MM.1S (cell line): ENCODE results near the gene OR6F1.

Experiments
- DNase-seq: peaks from one replicate; pipeline ENCODE4 v3.0.0-alpha.2; 2015
- H2AFZ ChIP-seq: fragments of 300-600 bp; sonication (generic); 2 replicates; pipeline ENCODE4 v1.6.0; 2016; ENCODE audit warnings: antibody characterized with exemption, low read length
- H3F3A ChIP-seq: fragments of 300-600 bp; sonication (generic); 2 replicates; pipeline ENCODE4 v1.6.1; 2016; ENCODE audit warnings: mild to moderate bottlenecking, antibody characterized with exemption, low read length, moderate library complexity, mixed read lengths; ENCODE audit not compliant: insufficient read depth
- H3K27ac ChIP-seq: fragments of 300-600 bp; sonication (generic); 2 replicates; pipeline ENCODE4 v1.5.1; 2016; ENCODE audit warnings: mild to moderate bottlenecking, low read length
- H3K27me3 ChIP-seq: fragments of 300-600 bp; sonication (generic); replicated peaks from 2 replicates; pipeline ENCODE4 v1.6.0; 2016; ENCODE audit warnings: low read length; ENCODE audit not compliant: insufficient read depth
- H3K36me3 ChIP-seq: fragments of 300-600 bp; sonication (generic); replicated peaks from 2 replicates; pipeline ENCODE4 v1.6.1; 2016; ENCODE audit warnings: mild to moderate bottlenecking, low read length, mixed read lengths; ENCODE audit not compliant: insufficient read depth
- H3K4me1 ChIP-seq: fragments of 300-600 bp; sonication (generic); 2 replicates; pipeline ENCODE4 v1.6.1; 2016; ENCODE audit warnings: low read length, mixed read lengths
- H3K4me2 ChIP-seq: fragments of 300-600 bp; sonication (generic); 2 replicates; pipeline ENCODE4 v1.6.0; 2016; ENCODE audit warnings: low read depth, low read length
- H3K4me3 ChIP-seq: fragments of 300-600 bp; sonication (generic); 2 replicates; pipeline ENCODE4 v1.5.1; 2016; ENCODE audit warnings: low read length, mixed read lengths
- H3K79me2 ChIP-seq: fragments of 300-600 bp; sonication (generic); 2 replicates; pipeline ENCODE4 v1.6.1; 2016; ENCODE audit warnings: mixed run types, low read length, mixed read lengths
- H3K9ac ChIP-seq: fragments of 300-600 bp; sonication (generic); 2 replicates; pipeline ENCODE4 v1.6.1; 2016; ENCODE audit warnings: low read length, mixed read lengths
- H3K9me2 ChIP-seq: fragments of 300-600 bp; sonication (generic); replicated peaks from 2 replicates; pipeline ENCODE4 v1.6.1; 2016; ENCODE audit warnings: mild to moderate bottlenecking, low read length, mixed read lengths; ENCODE audit not compliant: insufficient read depth
- H3K9me3 ChIP-seq: fragments of 300-600 bp; sonication (generic); replicated peaks from 2 replicates; pipeline ENCODE4 v1.6.1; 2016; ENCODE audit warnings: mild to moderate bottlenecking, low read length, mixed read lengths; ENCODE audit not compliant: insufficient read depth
- H4K20me1 ChIP-seq: fragments of 300-600 bp; sonication (generic); 2 replicates; pipeline ENCODE4 v1.6.1; 2016; ENCODE audit warnings: mild to moderate bottlenecking, low read length, moderate library complexity, mixed read lengths; ENCODE audit not compliant: insufficient read depth
- CTCF ChIP-seq: fragments of 300-600 bp; sonication (generic); IDR thresholded peaks from 2 replicates; pipeline ENCODE4 v1.5.1; 2016; ENCODE audit warnings: antibody characterized with exemption, low read length, mixed read lengths
- EZH2 ChIP-seq: fragments of 300-600 bp; sonication (generic); optimal IDR thresholded peaks from 2 replicates; pipeline ENCODE3; 2017; ENCODE audit warnings: low read depth, mild to moderate bottlenecking, antibody characterized with exemption, low read length, mixed read lengths
- EZH2phosphoT487 ChIP-seq: fragments of 300-600 bp; sonication (generic); IDR thresholded peaks from 2 replicates; pipeline ENCODE4 v1.6.1; 2018; ENCODE audit warnings: antibody characterized with exemption, low read length

OR6F1 gene

GRCh38 chr1:247669225-247669624, 47.2 kb downstream of the OR6F1 start:
- no peak overlapping the region for H3K9ac ChIP-seq
- H2AFZ ChIP-seq: no peak overlapping the region
- no peaks in the 10 kb centered on the region for H3K9me2 ChIP-seq
- DNase-seq: no peak
- no peaks in the 10 kb centered on the region for H3K4me1 ChIP-seq
- no peaks in the 10 kb centered on the region for H3K79me2 ChIP-seq
- no peaks in the 10 kb centered on the region for H3K9me3 ChIP-seq
- no peaks in the 10 kb centered on the region for H3F3A ChIP-seq
- no peak overlapping the region for H3K4me2 ChIP-seq
- H3K27me3 ChIP-seq: no peaks in the 10 kb centered on the region
- no peaks in the 10 kb centered on the region for H4K20me1 ChIP-seq
- no peak overlapping the region for H3K27ac ChIP-seq
- H3K36me3 ChIP-seq: no peaks in the 10 kb centered on the region
- TF ChIP-seq EZH2 (no peak), CTCF (no peak), EZH2phosphoT487 (no peak)
- no peak overlapping the region for H3K4me3 ChIP-seq
